ENCODE results near the gene SLBP.
A peak's percentile ranks its signal among the peaks of the same experiment; 100 is the strongest.

The SLBP gene

DNA sequence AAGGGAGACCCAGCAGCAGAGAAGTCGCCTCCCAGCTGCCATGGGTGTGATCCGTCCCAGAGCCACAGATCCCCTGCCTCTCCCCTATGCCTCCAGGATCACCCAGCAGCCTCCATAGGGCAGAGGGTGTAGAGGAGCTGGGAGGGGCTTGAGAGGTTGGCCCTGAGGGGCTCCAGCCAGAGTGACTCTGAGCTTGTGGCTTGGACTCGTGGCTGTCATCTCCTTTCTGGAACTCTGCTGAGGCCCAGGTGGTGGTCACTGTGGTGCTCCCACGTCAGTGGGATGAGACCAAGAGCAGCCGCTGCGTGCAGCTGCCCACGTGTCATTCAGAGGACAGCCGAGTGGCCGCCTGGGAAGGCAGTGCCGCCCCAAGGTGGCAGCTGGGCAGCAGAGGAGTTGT is 13.4 kb upstream of the SLBP start:
- no peak for TF ChIP-seq FOXP2 (optimal IDR thresholded peaks at IDR 0.05; ENCODE audit: borderline replicate concordance, extremely low read depth, extremely low read length, insufficient read depth)
- no peak for TF ChIP-seq POLR2AphosphoS5 (IDR thresholded peaks at IDR 0.05; ENCODE audit: low read depth, low read length)
- TF ChIP-seq SIN3A (IDR thresholded peaks at IDR 0.05; ENCODE audit: borderline replicate concordance, insufficient read depth, low read length) = no peak
- TF ChIP-seq, protein P1, sequence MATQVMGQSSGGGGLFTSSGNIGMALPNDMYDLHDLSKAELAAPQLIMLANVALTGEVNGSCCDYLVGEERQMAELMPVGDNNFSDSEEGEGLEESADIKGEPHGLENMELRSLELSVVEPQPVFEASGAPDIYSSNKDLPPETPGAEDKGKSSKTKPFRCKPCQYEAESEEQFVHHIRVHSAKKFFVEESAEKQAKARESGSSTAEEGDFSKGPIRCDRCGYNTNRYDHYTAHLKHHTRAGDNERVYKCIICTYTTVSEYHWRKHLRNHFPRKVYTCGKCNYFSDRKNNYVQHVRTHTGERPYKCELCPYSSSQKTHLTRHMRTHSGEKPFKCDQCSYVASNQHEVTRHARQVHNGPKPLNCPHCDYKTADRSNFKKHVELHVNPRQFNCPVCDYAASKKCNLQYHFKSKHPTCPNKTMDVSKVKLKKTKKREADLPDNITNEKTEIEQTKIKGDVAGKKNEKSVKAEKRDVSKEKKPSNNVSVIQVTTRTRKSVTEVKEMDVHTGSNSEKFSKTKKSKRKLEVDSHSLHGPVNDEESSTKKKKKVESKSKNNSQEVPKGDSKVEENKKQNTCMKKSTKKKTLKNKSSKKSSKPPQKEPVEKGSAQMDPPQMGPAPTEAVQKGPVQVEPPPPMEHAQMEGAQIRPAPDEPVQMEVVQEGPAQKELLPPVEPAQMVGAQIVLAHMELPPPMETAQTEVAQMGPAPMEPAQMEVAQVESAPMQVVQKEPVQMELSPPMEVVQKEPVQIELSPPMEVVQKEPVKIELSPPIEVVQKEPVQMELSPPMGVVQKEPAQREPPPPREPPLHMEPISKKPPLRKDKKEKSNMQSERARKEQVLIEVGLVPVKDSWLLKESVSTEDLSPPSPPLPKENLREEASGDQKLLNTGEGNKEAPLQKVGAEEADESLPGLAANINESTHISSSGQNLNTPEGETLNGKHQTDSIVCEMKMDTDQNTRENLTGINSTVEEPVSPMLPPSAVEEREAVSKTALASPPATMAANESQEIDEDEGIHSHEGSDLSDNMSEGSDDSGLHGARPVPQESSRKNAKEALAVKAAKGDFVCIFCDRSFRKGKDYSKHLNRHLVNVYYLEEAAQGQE (IDR thresholded peaks at IDR 0.05; ENCODE audit: insufficient read depth in 1 of 2, low read depth in 2 of 2, low read length in 2 of 2) = no peak
- TF ChIP-seq TAF1 (IDR thresholded peaks at IDR 0.05; ENCODE audit: borderline replicate concordance, insufficient read depth, low read length) = no peak

DNA sequence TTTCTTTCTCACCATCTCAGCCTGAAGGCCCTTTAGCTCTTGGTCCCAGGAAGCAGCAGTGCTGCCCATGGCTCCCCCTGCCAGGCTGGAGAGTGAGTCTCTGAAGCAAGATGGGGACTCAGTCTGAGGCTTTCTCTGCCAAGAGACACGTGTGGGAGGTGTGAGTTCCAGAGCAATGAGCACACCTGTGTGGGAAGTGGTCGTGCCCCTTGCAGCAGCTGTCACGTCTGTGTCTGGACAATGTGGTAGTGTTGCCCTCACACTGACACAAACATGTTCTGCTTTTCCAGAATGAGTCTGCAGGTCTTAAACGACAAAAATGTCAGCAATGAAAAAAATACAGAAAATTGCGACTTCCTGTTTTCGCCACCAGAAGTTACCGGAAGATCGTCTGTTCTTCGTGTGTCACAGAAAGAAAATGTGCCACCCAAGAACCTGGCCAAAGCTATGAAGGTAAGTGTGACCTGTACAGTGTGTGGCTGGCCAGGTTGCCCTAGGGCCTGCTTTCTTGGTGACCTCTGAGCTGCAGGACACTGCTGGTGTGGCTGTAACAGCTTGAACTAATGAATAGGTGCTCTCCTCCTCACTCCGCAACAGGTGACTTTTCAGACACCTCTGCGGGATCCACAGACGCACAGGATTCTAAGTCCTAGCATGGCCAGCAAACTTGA is 11.1 kb upstream of the SLBP start:
- TF ChIP-seq, protein P1 (IDR thresholded peaks at IDR 0.05; ENCODE audit: insufficient read depth in 1 of 2, low read depth in 2 of 2, low read length in 2 of 2) = no peak
- TF ChIP-seq POLR2AphosphoS5 (IDR thresholded peaks at IDR 0.05; ENCODE audit: low read depth, low read length) = no peak
- no peak for TF ChIP-seq SIN3A (IDR thresholded peaks at IDR 0.05; ENCODE audit: borderline replicate concordance, insufficient read depth, low read length)
- no peak for TF ChIP-seq TAF1 (IDR thresholded peaks at IDR 0.05; ENCODE audit: borderline replicate concordance, insufficient read depth, low read length)

GRCh38 chr4:1722551-1723118 is 10.5 kb upstream of the SLBP start:
- TF ChIP-seq SIN3A (IDR thresholded peaks at IDR 0.05; ENCODE audit: borderline replicate concordance, insufficient read depth, low read length) = no peak
- no peak for TF ChIP-seq POLR2AphosphoS5 (IDR thresholded peaks at IDR 0.05; ENCODE audit: low read depth, low read length)
- no peak for TF ChIP-seq TAF1 (IDR thresholded peaks at IDR 0.05; ENCODE audit: borderline replicate concordance, insufficient read depth, low read length)
- TF ChIP-seq FOXP2 (optimal IDR thresholded peaks at IDR 0.05; ENCODE audit: borderline replicate concordance, extremely low read depth, extremely low read length, insufficient read depth) = no peak
- TF ChIP-seq, protein P1 (IDR thresholded peaks at IDR 0.05; ENCODE audit: insufficient read depth in 1 of 2, low read depth in 2 of 2, low read length in 2 of 2) = no peak

DNA sequence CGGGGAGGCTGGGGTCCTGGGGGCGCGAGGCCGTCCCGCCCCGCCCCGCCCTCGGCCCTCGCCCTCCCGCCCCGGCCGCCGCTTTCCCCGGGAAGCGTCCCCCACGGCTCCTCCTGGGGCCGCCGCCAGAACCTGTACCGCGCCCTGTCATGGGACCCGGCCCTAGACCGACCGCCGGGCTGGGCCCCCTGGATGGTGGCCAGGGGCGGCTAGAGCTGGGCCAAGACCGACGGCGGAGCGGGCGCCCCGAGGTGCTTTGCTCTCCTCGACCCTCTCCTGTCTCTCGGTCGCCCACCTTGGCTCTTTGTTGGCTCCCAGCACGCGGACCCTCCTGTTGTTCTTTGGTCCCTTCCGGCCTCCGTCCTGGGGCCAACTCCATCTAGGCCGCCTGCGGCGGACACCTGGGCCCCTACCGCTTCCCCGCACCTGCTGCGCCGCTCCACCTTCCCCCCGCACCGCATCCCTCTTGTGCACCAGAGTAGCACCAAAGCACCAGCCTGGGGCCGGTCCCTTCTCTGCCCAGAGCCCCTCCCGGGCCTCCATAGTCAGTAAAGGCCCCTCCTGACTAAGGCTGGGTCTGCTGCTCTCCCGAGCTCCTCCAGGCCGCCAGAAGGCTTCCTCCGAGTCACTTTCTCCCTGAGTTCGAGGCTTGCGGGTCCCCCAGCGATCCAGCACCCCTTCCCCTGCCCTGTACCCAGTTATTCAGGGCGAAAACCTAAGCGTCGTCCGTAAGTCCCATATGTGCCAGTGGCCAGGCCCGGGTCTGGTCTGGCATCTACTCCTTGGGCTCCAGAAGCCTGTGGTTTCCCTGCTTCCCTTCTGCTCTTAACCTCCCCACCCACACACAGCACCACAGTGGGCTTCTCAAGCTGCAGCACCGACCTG is 9.8 kb upstream of the SLBP start:
- TF ChIP-seq SIN3A (IDR thresholded peaks at IDR 0.05; ENCODE audit: borderline replicate concordance, insufficient read depth, low read length) (no peak), POLR2AphosphoS5 (IDR thresholded peaks at IDR 0.05; ENCODE audit: low read depth, low read length) (0 out of 2 replicates have a peak, but pooled peaks have one; percentile 8)

GRCh38 chr4:1721003-1721665 is 9.0 kb upstream of the SLBP start, which contains the start of the genes TACC3 and TMEM129:
TACC3 (plus strand) TSS chr4:1721521; CDS start chr4:1723422, 1,901 bp downstream.
TMEM129 (minus strand) TSS chr4:1721323; CDS start chr4:1720837, 486 bp downstream.
- TF ChIP-seq SIN3A (IDR thresholded peaks at IDR 0.05; ENCODE audit: borderline replicate concordance, insufficient read depth, low read length) (peak; percentile 13; the same call in 1 of the 2 replicates), FOXP2 (optimal IDR thresholded peaks at IDR 0.05; ENCODE audit: borderline replicate concordance, extremely low read depth, extremely low read length, insufficient read depth) (no peak), TAF1 (IDR thresholded peaks at IDR 0.05; ENCODE audit: borderline replicate concordance, insufficient read depth, low read length) (0 out of 2 replicates have a peak, but pooled peaks have one; percentile 65), POLR2AphosphoS5 (IDR thresholded peaks at IDR 0.05; ENCODE audit: low read depth, low read length) (peak; percentile 45)
- TF ChIP-seq, protein P1 (IDR thresholded peaks at IDR 0.05; ENCODE audit: insufficient read depth in 1 of 2, low read depth in 2 of 2, low read length in 2 of 2) = no peak
